ENCODE results near the gene TRIM24.

TRIM24 gene

GRCh38 chr7:138538518-138538917 is 78.5 kb downstream of the TRIM24 start:
- no peak for TF ChIP-seq ZFX (IDR thresholded peaks at IDR 0.05; ENCODE audit: borderline replicate concordance)
- TF ChIP-seq, protein P1, sequence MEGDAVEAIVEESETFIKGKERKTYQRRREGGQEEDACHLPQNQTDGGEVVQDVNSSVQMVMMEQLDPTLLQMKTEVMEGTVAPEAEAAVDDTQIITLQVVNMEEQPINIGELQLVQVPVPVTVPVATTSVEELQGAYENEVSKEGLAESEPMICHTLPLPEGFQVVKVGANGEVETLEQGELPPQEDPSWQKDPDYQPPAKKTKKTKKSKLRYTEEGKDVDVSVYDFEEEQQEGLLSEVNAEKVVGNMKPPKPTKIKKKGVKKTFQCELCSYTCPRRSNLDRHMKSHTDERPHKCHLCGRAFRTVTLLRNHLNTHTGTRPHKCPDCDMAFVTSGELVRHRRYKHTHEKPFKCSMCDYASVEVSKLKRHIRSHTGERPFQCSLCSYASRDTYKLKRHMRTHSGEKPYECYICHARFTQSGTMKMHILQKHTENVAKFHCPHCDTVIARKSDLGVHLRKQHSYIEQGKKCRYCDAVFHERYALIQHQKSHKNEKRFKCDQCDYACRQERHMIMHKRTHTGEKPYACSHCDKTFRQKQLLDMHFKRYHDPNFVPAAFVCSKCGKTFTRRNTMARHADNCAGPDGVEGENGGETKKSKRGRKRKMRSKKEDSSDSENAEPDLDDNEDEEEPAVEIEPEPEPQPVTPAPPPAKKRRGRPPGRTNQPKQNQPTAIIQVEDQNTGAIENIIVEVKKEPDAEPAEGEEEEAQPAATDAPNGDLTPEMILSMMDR (IDR thresholded peaks at IDR 0.05) = no peak
- H3K27ac ChIP-seq = no peak overlapping the region

DNA sequence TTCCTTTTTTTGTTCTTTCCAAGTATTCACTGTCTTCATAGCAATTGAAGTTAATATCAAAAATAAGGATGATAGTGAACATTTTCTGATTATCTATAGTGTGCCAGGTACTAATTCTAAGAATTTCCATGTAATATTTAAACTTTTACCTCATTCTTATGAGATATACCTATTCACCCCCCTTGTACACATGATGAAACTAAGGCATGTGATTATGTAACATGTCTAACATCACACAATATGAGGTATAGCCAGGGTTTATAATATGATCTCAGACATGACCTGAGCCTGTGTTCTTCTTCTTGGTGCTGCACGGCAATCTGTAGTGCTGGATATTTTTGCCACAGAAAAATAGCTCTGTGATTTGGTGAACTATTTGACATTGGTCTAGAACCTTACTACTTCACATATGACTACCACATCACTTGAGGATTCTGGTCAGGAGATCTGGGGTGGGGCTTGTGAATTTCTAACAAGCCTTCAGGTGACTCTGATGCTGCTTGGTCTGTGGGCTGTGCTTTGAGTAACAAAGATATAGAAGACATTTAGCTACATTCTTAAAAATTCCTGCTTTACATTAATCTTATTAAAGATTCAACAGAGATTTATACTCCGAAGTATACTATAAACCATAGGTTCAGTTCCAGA is 79.1 kb downstream of the TRIM24 start:
- no peak for TF ChIP-seq ZFX (IDR thresholded peaks at IDR 0.05; ENCODE audit: borderline replicate concordance)
- TF ChIP-seq, protein P1 (IDR thresholded peaks at IDR 0.05) = no peak
- H3K27ac ChIP-seq = no peak overlapping the region

- no peak overlapping the region for H3K27ac ChIP-seq
- TF ChIP-seq ZFX (IDR thresholded peaks at IDR 0.05; ENCODE audit: borderline replicate concordance) = no peak
- TF ChIP-seq, protein P1 (IDR thresholded peaks at IDR 0.05) = no peak
Measured at GRCh38 chr7:138542183-138542582, 82.1 kb downstream of the TRIM24 start.

GRCh38 chr7:138543739-138544138 is 83.7 kb downstream of the TRIM24 start:
- H3K27ac ChIP-seq = no peak overlapping the region
- TF ChIP-seq, protein P1 (IDR thresholded peaks at IDR 0.05) = no peak
- no peak for TF ChIP-seq ZFX (IDR thresholded peaks at IDR 0.05; ENCODE audit: borderline replicate concordance)

DNA sequence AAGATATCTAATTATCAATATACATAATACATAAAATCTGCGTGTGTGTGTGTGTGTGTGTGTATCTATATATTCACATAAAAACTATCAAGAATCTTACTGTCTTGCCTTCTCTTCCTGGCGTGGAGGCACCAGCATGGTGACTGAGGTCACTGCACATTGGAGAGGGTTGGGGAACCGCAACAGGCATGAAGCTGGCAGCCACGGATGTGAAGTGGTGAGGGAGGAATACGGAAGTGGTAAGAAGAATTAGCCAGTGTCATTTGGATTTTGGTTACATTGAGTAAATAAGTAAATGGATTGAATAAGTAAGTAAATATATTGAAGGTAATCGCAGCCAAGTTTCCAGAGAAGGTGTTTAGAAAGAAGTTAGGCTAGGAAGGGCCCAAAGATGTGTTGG is 85.1 kb downstream of the TRIM24 start:
- TF ChIP-seq ZFX (IDR thresholded peaks at IDR 0.05; ENCODE audit: borderline replicate concordance) = no peak
- TF ChIP-seq, protein P1 (IDR thresholded peaks at IDR 0.05) = no peak
- H3K27ac ChIP-seq = no peak overlapping the region

GRCh38 chr7:138546064-138546619 is 86.1 kb downstream of the TRIM24 start:
- H3K27ac ChIP-seq = no peak overlapping the region
- TF ChIP-seq ZFX (IDR thresholded peaks at IDR 0.05; ENCODE audit: borderline replicate concordance) = no peak
- TF ChIP-seq, protein P1 (IDR thresholded peaks at IDR 0.05) = no peak

DNA sequence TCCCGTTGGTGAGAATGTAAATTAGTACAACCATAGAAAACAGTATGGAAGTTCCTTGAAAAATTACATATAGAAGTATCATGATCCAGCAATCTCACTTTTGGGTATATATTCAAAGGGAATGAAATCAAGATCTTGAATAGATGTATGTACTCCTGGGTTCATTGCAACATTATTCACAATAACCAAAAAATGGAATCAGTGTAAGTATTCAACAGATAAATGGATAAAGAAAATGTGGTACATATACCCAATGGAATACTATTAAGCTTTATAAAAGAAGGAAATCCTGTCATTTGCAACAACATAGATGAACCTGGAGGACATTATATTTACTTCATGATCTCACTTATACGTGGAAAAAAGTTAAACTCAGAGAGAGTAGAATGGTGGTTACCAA is 86.8 kb downstream of the TRIM24 start:
- no peak for TF ChIP-seq ZFX (IDR thresholded peaks at IDR 0.05; ENCODE audit: borderline replicate concordance)
- TF ChIP-seq, protein P1 (IDR thresholded peaks at IDR 0.05) = no peak
- no peak overlapping the region for H3K27ac ChIP-seq

Data from 22Rv1 (cell line).